T-helper 9 cell (primary cell): ENCODE measurements around the gene DROSHA.

Experiments
- DNase-seq: peaks from one replicate; pipeline ENCODE4 v3.0.0-alpha.2; 2020

The DROSHA gene

GRCh38 chr5:31530541-31531265, 1.2 kb downstream of the DROSHA start:
- DNase-seq: no peak

- DNase-seq: no peak
Measured at GRCh38 chr5:31523041-31523440, 8.9 kb downstream of the DROSHA start.

GRCh38 chr5:31516802-31517201, 15.1 kb downstream of the DROSHA start:
- no peak for DNase-seq

- DNase-seq: no peak
Measured at GRCh38 chr5:31511305-31511704, 20.6 kb downstream of the DROSHA start.

GRCh38 chr5:31504529-31504928, 27.4 kb downstream of the DROSHA start:
- no peak for DNase-seq

- no peak for DNase-seq
Measured at GRCh38 chr5:31502506-31502905, 29.4 kb downstream of the DROSHA start.

GRCh38 chr5:31500256-31500655, 31.6 kb downstream of the DROSHA start:
- DNase-seq: no peak

- DNase-seq: no peak
Measured at GRCh38 chr5:31496891-31497290, 35.0 kb downstream of the DROSHA start.

GRCh38 chr5:31496301-31496700, 35.6 kb downstream of the DROSHA start:
- no peak for DNase-seq

- DNase-seq: no peak
Measured at GRCh38 chr5:31495336-31495735, 36.6 kb downstream of the DROSHA start.

- DNase-seq: no peak
Measured at GRCh38 chr5:31492869-31493268, 39.0 kb downstream of the DROSHA start.

- DNase-seq: no peak
Measured at GRCh38 chr5:31487506-31487905, 44.4 kb downstream of the DROSHA start.

GRCh38 chr5:31486441-31486840, 45.5 kb downstream of the DROSHA start:
- DNase-seq: no peak

GRCh38 chr5:31485376-31486207, 46.3 kb downstream of the DROSHA start:
- no peak for DNase-seq

GRCh38 chr5:31481531-31482165, 50.2 kb downstream of the DROSHA start:
- DNase-seq: no peak

GRCh38 chr5:31479706-31480105, 52.2 kb downstream of the DROSHA start:
- no peak for DNase-seq

GRCh38 chr5:31478901-31479300, 53.0 kb downstream of the DROSHA start:
- no peak for DNase-seq

- no peak for DNase-seq
Measured at GRCh38 chr5:31477971-31478370, 53.9 kb downstream of the DROSHA start.

GRCh38 chr5:31477516-31477915, 54.4 kb downstream of the DROSHA start:
- DNase-seq: no peak

- DNase-seq: no peak
Measured at GRCh38 chr5:31476738-31477141, 55.2 kb downstream of the DROSHA start.

GRCh38 chr5:31471916-31472315, 60.0 kb downstream of the DROSHA start:
- DNase-seq: no peak

- no peak for DNase-seq
Measured at GRCh38 chr5:31471040-31471439, 60.9 kb downstream of the DROSHA start.

- no peak for DNase-seq
Measured at GRCh38 chr5:31470608-31471007, 61.3 kb downstream of the DROSHA start.

- DNase-seq: no peak
Measured at GRCh38 chr5:31469886-31470285, 62.0 kb downstream of the DROSHA start.
